IMR-90 (cell line): ENCODE measurements around the gene CNTNAP1.

Experiments used
- BHLHE40 ChIP-seq: fragments of 150-350 bp; IDR thresholded peaks from 2 replicates; pipeline ENCODE4 v1.6.1; 2016; ENCODE audit warnings: mild to moderate bottlenecking, low read depth, low read length
- CEBPB ChIP-seq: IDR thresholded peaks from 2 replicates; pipeline ENCODE4 v1.6.1; 2012; ENCODE audit warnings: low read depth, low read length, improper control_type of control experiment
- CHD1 ChIP-seq: IDR thresholded peaks from 2 replicates; pipeline ENCODE4 v1.6.1; 2012; ENCODE audit warnings: low read depth, low read length, improper control_type of control experiment
- CTCF ChIP-seq: conservative IDR thresholded peaks from 2 replicates; pipeline ENCODE4 v1.5.1; 2012; ENCODE audit warnings: mild to moderate bottlenecking, low read depth, low read length, improper control_type of control experiment
- ELK1 ChIP-seq: fragments of 150-350 bp; IDR thresholded peaks from 2 replicates; pipeline ENCODE4 v1.6.1; 2016; ENCODE audit warnings: low read depth, mild to moderate bottlenecking, low read length, moderate library complexity, borderline replicate concordance
- MAFK ChIP-seq: IDR thresholded peaks from 2 replicates; pipeline ENCODE4 v1.6.1; 2012; ENCODE audit warnings: low read depth, low read length, improper control_type of control experiment
- POLR2A ChIP-seq: IDR thresholded peaks from 2 replicates; pipeline ENCODE4 v1.6.1; 2012; ENCODE audit warnings: mild to moderate bottlenecking, low read depth, low read length
- RAD21 ChIP-seq: IDR thresholded peaks from 2 replicates; pipeline ENCODE4 v1.6.1; 2012; ENCODE audit warnings: low read length, improper control_type of control experiment
- RCOR1 ChIP-seq: IDR thresholded peaks from 2 replicates; pipeline ENCODE4 v1.6.1; 2012; ENCODE audit warnings: mild to moderate bottlenecking, low read length, improper control_type of control experiment; ENCODE audit not compliant: insufficient replicate concordance
- SMC3 ChIP-seq: fragments of 150-350 bp; IDR thresholded peaks from 2 replicates; pipeline ENCODE4 v1.6.1; 2016; ENCODE audit warnings: low read depth, mild to moderate bottlenecking, antibody characterized with exemption, low read length, moderate library complexity

- TF ChIP-seq RCOR1 = no peak
- TF ChIP-seq SMC3 = no peak
- TF ChIP-seq MAFK = no peak
- TF ChIP-seq POLR2A = no peak
- no peak for TF ChIP-seq CTCF
- no peak for TF ChIP-seq RAD21
- no peak for TF ChIP-seq CHD1
- TF ChIP-seq ELK1 = no peak
- no peak for TF ChIP-seq CEBPB
- no peak for TF ChIP-seq BHLHE40
Measured at GRCh38 chr17:42700586-42701289, 18.4 kb downstream of the CNTNAP1 start.
